CD4-positive, alpha-beta T cell (primary cell): ENCODE results near the gene OASL. TPM values are rescaled to one million over a fixed set of nuclear protein-coding genes. Genes with fewer than 3 reads are reported as not detected.

ENCODE experiments used
- ATAC-seq: fragments of 200-7000 bp; cut with Tn5 transposase; one replicate; pipeline ENCODE4 v1.10.0; 2022; ENCODE audit warnings: mild to moderate bottlenecking; ENCODE audit not compliant: poor library complexity
- CTCF ChIA-PET: fragments of 350-600 bp; sonication (Branson Sonifier 250); formaldehyde crosslinking; loops from one replicate; lab custom pipeline; 2021; ENCODE audit warnings: antibody characterized with exemption, inconsistent platforms; lab: Charles Lee
- POLR2A ChIA-PET: fragments of 350-600 bp; sonication (Branson Sonifier 250); formaldehyde crosslinking; loops from one replicate; lab custom pipeline; 2021; ENCODE audit warnings: antibody characterized with exemption, inconsistent platforms; lab: Charles Lee
- DNase-seq, 14 experiments: peaks; one replicate each; pipeline ENCODE4 v3.0.0-alpha.2; 2013 to 2020; ENCODE audit warnings: mixed read lengths in 2 of 14
- H3K27ac ChIP-seq, 2 donors: one replicate each; pipeline versions ENCODE4 v1.5.1 to v1.7.0; 2013; ENCODE audit warnings: low read length in 2 of 2, low read depth in 1 of 2, mild to moderate bottlenecking in 1 of 2
- H3K27me3 ChIP-seq, 2 experiments: 1 replicate in 1 of 2; 2 replicates in 1 of 2; pipeline versions ENCODE4 v1.6.1 to v1.7.0; 2013; ENCODE audit warnings: low read length in 2 of 2, control low read depth in 1 of 2, mild to moderate bottlenecking in 1 of 2, moderate library complexity in 1 of 2; ENCODE audit not compliant: insufficient read depth in 2 of 2, control insufficient read depth in 1 of 2
- H3K36me3 ChIP-seq: one replicate; pipeline ENCODE4 v1.6.1; 2013; ENCODE audit warnings: low read length, control low read depth; ENCODE audit not compliant: insufficient read depth
- H3K4me1 ChIP-seq: one replicate; pipeline ENCODE4 v1.6.1; 2013; ENCODE audit warnings: low read length, control low read depth; ENCODE audit not compliant: insufficient read depth
- H3K4me3 ChIP-seq: one replicate; pipeline ENCODE4 v1.5.1; 2013; ENCODE audit warnings: mild to moderate bottlenecking, low read length, moderate library complexity
- H3K9me3 ChIP-seq, 2 experiments: 1 replicate in 1 of 2; 2 replicates in 1 of 2; pipeline versions ENCODE4 v1.6.1 to v1.7.0; 2013; ENCODE audit warnings: low read length in 2 of 2, mild to moderate bottlenecking in 2 of 2, control low read depth in 1 of 2, moderate library complexity in 1 of 2; ENCODE audit not compliant: control insufficient read depth in 1 of 2, insufficient read depth in 1 of 2
- H3K27ac Mint-ChIP-seq: one replicate; pipeline ENCODE4 v1.8.0; 2020; ENCODE audit warnings: mixed read lengths
- H3K27me3 Mint-ChIP-seq: one replicate; pipeline ENCODE4 v1.8.0; 2021; ENCODE audit warnings: mixed read lengths
- H3K36me3 Mint-ChIP-seq: one replicate; pipeline ENCODE4 v1.8.0; 2021; ENCODE audit warnings: low read depth, mixed read lengths
- H3K4me1 Mint-ChIP-seq: one replicate; pipeline ENCODE4 v1.8.0; 2021; ENCODE audit warnings: low read depth, mixed read lengths
- H3K4me3 Mint-ChIP-seq: one replicate; pipeline ENCODE4 v1.8.0; 2020; ENCODE audit warnings: mild to moderate bottlenecking, mixed read lengths
- H3K9me3 Mint-ChIP-seq: one replicate; pipeline ENCODE4 v1.8.0; 2020; ENCODE audit warnings: mixed read lengths
- intact Hi-C, 2 experiments: fragments of 100-400 bp; cut with DNase I in 1 of 2; cut with micrococcal nuclease in 1 of 2; formaldehyde crosslinking; loops; one replicate each; pipeline versions ENCODE4 v1.15.1 to v1.9.0; 2023 to 2025; cut with DNase I, micrococcal nuclease
- total RNA-seq, 174 experiments: library from RNA in 2 of 174; stranded (reverse) in 2 of 174; gene quantifications; one replicate each; pipeline ENCODE4 v1.2.3 and lab custom pipeline; 2021 to 2026
- TF ChIP-seq, protein P1 (sequence below): fragments of 200-600 bp; IDR thresholded peaks from one replicate; pipeline ENCODE4 v1.8.0; 2022; ENCODE audit warnings: antibody characterized with exemption, mild to moderate bottlenecking

Gene OASL
- total RNA-seq, 2 experiments from 2014 or later = 33.0 to 34.7 TPM

DNA sequence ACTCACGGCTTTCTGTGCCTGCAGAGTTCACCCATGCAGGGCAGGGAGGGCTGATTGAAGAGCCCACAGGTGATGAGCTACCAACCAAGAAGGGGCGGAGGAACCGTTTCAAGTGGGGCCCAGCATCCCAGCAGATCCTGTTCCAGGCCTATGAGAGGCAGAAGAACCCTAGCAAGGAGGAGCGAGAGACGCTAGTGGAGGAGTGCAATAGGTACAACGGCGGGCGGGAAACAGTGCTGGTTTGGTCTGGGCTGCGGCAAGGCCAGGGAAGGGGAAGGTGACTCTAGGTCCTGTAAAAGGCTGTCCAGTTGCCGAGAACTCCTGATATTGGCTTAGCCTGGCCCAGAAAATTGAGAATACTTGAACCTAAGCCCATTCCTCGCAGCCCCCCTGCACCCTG is 45.5 kb downstream of the OASL start:
- H3K9me3 Mint-ChIP-seq = no peaks in the 10 kb centered on the region

DNA sequence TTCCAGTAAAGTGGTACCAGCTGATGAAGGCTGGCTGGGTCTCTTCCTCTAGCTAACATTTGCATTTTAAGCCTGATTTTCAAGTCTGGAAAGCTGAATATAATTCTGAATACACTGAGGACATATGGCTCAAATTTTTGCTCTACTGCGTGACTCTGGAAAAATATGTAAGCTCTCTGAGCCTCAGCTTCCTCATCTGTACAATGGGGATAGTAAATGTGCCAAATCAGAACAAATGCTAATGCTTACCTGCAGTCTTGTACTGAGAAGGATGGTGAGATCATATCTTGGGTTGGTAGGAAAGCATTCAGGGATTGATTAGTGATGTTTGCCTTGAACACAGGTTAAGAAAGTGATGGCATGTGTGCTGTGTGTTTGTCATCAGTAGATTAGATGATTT is 46.1 kb downstream of the OASL start:
- DNase-seq = no peak
- H3K9me3 Mint-ChIP-seq = no peaks in the 10 kb centered on the region

More for the DNA sequence above, 45.5 kb downstream of the OASL start:
- Histone ChIP-seq H3K27ac (no peak overlapping the region), H3K27me3 (peaks cover 0 to 3% of the 10 kb centered on the region in 2 experiments), H3K9me3 (no peaks in the 10 kb centered on the region), H3K4me1 (no peaks in the 10 kb centered on the region), H3K36me3 (no peaks in the 10 kb centered on the region), H3K4me3 (no peak overlapping the region)
- Mint-ChIP-seq H3K4me3 (no peak overlapping the region), H3K27me3 (peaks cover 16% of the 10 kb centered on the region), H3K4me1 (no peaks in the 10 kb centered on the region), H3K36me3 (no peaks in the 10 kb centered on the region), H3K27ac (no peak overlapping the region)
- TF ChIP-seq, protein P1, sequence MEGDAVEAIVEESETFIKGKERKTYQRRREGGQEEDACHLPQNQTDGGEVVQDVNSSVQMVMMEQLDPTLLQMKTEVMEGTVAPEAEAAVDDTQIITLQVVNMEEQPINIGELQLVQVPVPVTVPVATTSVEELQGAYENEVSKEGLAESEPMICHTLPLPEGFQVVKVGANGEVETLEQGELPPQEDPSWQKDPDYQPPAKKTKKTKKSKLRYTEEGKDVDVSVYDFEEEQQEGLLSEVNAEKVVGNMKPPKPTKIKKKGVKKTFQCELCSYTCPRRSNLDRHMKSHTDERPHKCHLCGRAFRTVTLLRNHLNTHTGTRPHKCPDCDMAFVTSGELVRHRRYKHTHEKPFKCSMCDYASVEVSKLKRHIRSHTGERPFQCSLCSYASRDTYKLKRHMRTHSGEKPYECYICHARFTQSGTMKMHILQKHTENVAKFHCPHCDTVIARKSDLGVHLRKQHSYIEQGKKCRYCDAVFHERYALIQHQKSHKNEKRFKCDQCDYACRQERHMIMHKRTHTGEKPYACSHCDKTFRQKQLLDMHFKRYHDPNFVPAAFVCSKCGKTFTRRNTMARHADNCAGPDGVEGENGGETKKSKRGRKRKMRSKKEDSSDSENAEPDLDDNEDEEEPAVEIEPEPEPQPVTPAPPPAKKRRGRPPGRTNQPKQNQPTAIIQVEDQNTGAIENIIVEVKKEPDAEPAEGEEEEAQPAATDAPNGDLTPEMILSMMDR = no peak
- intact Hi-C loops = no loop called here
- DNase-seq = no peak
- POLR2A ChIA-PET = no interaction called here
- ATAC-seq = no peak
- CTCF ChIA-PET = no interaction called here

DNA sequence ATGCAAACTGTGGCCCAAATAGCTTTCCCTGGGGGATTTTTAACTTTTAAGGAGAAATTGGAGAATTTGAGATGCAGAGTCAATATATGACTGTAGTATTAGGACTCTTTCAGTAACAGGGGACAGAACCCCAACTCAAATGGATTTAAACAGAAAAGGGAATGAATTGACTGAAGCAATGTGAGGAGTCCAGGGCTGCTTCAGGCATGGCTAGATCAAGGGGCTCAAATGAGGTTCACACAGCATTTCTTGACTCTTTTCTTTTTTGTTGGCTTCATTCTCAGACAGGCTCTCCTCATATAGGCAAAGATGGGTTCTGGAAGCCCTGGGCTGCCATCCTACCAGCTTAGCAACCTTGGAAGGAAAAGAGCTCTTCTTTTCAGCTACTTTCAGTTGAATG is 47.1 kb downstream of the OASL start:
- CTCF ChIA-PET = interaction anchor here (0.9 kb wide), 1 partner anchor 20 kb away, joined by 3 read pairs; no protein-coding TSS in a partner anchor
- Histone ChIP-seq H3K9me3 (no peaks in the 10 kb centered on the region), H3K36me3 (no peaks in the 10 kb centered on the region), H3K27ac (no peak overlapping the region), H3K27me3 (peaks cover 0 to 3% of the 10 kb centered on the region in 2 experiments), H3K4me3 (no peak overlapping the region), H3K4me1 (no peaks in the 10 kb centered on the region)
- Mint-ChIP-seq H3K36me3 (no peaks in the 10 kb centered on the region), H3K9me3 (no peaks in the 10 kb centered on the region), H3K27me3 (peaks cover 16% of the 10 kb centered on the region), H3K4me1 (no peaks in the 10 kb centered on the region), H3K4me3 (no peak overlapping the region), H3K27ac (no peak overlapping the region)
- TF ChIP-seq, protein P1 = no peak
- DNase-seq = no peak
- POLR2A ChIA-PET = no interaction called here
- intact Hi-C loops = no loop called here
- ATAC-seq = no peak

More for the DNA sequence above, 46.1 kb downstream of the OASL start:
- Mint-ChIP-seq H3K4me3 (no peak overlapping the region), H3K4me1 (no peaks in the 10 kb centered on the region), H3K27ac (no peak overlapping the region), H3K27me3 (peaks cover 16% of the 10 kb centered on the region), H3K36me3 (no peaks in the 10 kb centered on the region)
- TF ChIP-seq, protein P1 = no peak
- intact Hi-C loops = no loop called here
- Histone ChIP-seq H3K4me1 (no peaks in the 10 kb centered on the region), H3K4me3 (no peak overlapping the region), H3K36me3 (no peaks in the 10 kb centered on the region), H3K27me3 (peaks cover 0 to 3% of the 10 kb centered on the region in 2 experiments), H3K9me3 (no peaks in the 10 kb centered on the region), H3K27ac (no peak overlapping the region)
- POLR2A ChIA-PET = no interaction called here
- no peak for ATAC-seq
- CTCF ChIA-PET = no interaction called here
